HTERT RPE-1 (cell line): ENCODE results near the gene HCN1.

Source experiments
- in situ Hi-C: fragments of 300-500 bp; cut with MboI; formaldehyde crosslinking; loops from 4 replicates; pipeline ENCODE4 v1.14.3; 2020; ENCODE audit warnings: low sequenced_read_pairs

The HCN1 gene

GRCh38 chr5:45696206-45696836 lies at the start of gene HCN1:
TSS of gene HCN1 (minus strand) at chr5:45696380.
- in situ Hi-C loops = no loop called here

- in situ Hi-C loops = no loop called here
Observed at GRCh38 chr5:45741110-45741509, 44.9 kb upstream of the HCN1 start.

GRCh38 chr5:45737153-45737552 lies 41.0 kb upstream of the HCN1 start:
- in situ Hi-C loops = no loop called here

GRCh38 chr5:45725537-45725936 lies 29.4 kb upstream of the HCN1 start:
- in situ Hi-C loops = no loop called here

- in situ Hi-C loops = no loop called here
Observed at GRCh38 chr5:45697201-45697600, 1.0 kb upstream of the HCN1 start.

- in situ Hi-C loops = no loop called here
Observed at GRCh38 chr5:45695804-45696156, 400 bp downstream of the HCN1 start.

- in situ Hi-C loops = no loop called here
Observed at GRCh38 chr5:45694971-45695803, 993 bp downstream of the HCN1 start.

- in situ Hi-C loops = no loop called here
Observed at GRCh38 chr5:45694255-45694814, 1.8 kb downstream of the HCN1 start.

- in situ Hi-C loops = no loop called here
Observed at GRCh38 chr5:45692481-45692880, 3.7 kb downstream of the HCN1 start.

- in situ Hi-C loops = no loop called here
Observed at GRCh38 chr5:45691656-45692055, 4.5 kb downstream of the HCN1 start.

GRCh38 chr5:45687701-45688100 lies 8.5 kb downstream of the HCN1 start:
- in situ Hi-C loops = no loop called here

GRCh38 chr5:45686620-45687019 lies 9.6 kb downstream of the HCN1 start:
- in situ Hi-C loops = no loop called here

- in situ Hi-C loops = no loop called here
Observed at GRCh38 chr5:45684118-45684517, 12.1 kb downstream of the HCN1 start.

- in situ Hi-C loops = no loop called here
Observed at GRCh38 chr5:45680950-45681349, 15.2 kb downstream of the HCN1 start.

- in situ Hi-C loops = no loop called here
Observed at GRCh38 chr5:45677524-45677923, 18.7 kb downstream of the HCN1 start.

GRCh38 chr5:45672271-45672670 lies 23.9 kb downstream of the HCN1 start:
- in situ Hi-C loops = no loop called here

- in situ Hi-C loops = no loop called here
Observed at GRCh38 chr5:45648744-45649143, 47.4 kb downstream of the HCN1 start.

GRCh38 chr5:45643056-45643455 lies 53.1 kb downstream of the HCN1 start:
- in situ Hi-C loops = no loop called here

GRCh38 chr5:45642370-45642769 lies 53.8 kb downstream of the HCN1 start:
- in situ Hi-C loops = no loop called here

GRCh38 chr5:45639040-45639439 lies 57.1 kb downstream of the HCN1 start:
- in situ Hi-C loops = no loop called here

GRCh38 chr5:45627076-45627656 lies 69.0 kb downstream of the HCN1 start:
- in situ Hi-C loops = no loop called here

GRCh38 chr5:45623832-45624231 lies 72.3 kb downstream of the HCN1 start:
- in situ Hi-C loops = no loop called here
